Medulla oblongata (tissue), 1 donor: ENCODE measurements around the gene PAPOLG.
"Not testable (repeated sequence)": the region's sequence is repeated elsewhere in the genome, so short reads cannot be mapped to it uniquely, and the experiment has no call there.

Source experiments
- DNase-seq: peaks from one replicate; pipeline ENCODE4 v3.0.0-alpha.2; 2015; ENCODE audit errors: extremely low spot score

Gene PAPOLG

DNA sequence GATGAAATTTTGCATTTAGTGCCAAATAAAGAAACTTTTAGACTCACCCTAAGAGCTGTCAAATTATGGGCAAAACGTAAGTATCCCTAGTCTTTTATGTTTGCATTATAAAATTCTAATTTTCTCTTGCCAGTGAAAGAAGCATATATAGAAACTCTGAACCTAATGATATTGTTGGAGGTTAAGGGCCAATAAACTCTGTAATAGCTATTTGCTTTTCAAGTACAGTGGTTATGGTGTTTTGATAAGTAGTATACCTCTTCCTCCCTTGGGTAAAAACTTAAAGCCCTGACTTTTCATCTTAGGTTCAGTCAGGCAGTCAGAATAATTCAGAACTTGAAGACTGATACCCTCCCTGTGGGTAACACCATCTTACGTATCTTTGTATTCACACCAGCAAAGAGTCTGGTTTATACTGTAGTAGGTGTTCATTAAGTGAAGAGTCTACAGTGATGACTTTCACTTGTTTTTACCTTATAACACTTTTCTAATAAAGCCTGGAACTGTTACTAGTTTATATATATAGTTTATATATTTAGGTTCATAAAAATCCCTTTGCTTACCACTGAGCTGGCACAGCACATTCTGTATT lies 19.1 kb downstream of the PAPOLG start:
- no peak for DNase-seq

DNA sequence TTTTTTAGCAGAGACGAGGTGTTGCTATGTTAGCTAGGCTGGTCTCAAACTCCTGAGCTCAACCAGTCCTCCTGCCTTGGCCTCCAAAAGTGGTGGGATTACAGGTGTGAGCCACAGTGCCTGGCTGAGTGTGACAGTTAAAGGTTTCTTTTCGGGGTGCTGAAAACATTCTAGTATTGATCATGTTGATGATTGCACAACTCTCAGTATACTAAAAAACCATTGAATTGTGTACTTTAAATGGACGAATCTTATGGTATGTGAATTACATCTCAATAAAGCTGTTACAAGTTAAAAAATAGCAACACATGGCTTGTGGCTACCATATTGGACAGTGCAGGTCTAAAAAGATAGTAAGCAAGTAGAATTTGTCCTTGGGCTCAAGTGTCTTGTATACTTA lies 22.3 kb downstream of the PAPOLG start:
- no peak for DNase-seq

DNA sequence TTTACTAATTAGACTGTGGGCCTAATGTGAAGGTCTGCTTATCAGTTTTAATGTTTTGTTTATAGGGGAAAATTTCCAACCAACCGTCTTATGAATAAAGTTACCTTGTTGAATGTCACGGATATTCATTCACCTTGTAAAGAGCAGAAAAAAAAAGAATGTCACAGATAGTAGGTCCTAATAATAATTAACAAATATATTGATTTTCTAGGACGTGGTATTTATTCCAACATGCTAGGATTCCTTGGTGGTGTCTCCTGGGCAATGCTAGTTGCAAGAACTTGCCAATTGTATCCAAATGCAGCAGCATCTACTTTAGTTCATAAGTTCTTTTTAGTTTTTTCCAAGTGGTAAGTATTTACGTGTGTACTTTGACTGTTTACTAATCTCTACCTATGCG lies 23.4 kb downstream of the PAPOLG start:
- no peak for DNase-seq

DNA sequence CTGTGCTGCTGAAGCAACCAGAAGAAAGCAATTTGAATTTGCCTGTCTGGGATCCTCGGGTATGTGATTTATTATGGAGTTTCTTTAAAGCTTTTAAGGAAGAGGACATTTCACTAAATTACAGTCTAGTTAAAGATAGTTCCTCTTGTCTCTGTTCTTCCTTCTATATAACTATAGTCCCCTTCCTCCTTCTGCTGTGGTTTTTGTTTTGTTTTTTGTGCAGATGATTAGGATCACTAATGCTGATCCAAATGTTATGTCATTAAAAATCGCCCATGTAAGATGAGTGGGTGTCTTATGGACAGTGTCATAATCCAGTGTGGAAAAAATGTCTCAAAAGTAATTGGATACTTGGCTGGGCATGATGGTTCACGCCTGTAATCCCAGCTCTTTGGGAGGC lies 24.7 kb downstream of the PAPOLG start:
- DNase-seq = peak; percentile 22

DNA sequence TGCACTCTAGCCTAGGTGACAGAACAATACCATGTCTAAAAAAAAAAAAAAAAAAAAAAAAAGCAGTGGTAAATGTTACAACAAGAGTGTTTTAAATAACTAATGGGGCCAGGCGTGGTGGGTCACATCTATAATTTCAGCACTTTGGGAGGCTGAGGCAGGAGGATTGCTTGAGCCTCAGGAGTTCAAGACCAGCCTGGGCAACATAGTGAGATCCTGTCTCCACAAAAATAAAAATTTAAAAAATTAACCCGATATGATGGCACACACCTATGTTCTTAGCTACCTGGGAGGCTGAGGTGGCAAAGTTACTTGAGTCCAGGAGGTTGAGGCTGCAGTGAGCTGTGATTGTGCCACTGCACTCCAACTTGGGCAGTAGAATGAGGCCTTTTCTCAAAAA lies 37.1 kb downstream of the PAPOLG start:
- DNase-seq = no peak

DNA sequence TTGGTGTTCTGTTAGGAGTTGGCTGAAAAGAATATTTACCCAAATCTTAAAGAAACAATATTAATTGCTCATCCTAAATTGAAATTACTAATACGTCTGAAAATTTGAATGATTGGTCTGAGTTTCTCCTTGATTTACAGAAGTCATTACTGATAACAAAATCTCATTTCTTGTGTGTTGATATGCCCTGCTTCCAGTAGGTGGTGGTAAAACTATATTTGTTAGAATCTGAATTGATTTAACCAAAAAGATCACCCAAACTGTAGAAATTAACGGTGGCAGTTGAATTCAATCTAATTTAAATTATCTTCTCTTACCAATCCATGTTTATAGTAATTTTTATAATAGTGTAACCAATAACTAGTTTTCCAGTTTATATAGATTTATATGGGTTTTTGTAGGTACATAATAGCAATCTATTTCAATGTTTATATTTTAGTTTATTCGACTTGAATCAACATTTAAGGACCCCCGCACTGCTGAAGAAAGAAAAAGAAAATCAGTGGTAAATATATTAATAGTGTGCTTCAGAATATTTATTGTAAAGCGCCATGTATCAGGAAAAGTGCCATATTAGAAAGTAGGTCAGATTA lies 38.3 kb downstream of the PAPOLG start:
- peak; percentile 45 for DNase-seq

DNA sequence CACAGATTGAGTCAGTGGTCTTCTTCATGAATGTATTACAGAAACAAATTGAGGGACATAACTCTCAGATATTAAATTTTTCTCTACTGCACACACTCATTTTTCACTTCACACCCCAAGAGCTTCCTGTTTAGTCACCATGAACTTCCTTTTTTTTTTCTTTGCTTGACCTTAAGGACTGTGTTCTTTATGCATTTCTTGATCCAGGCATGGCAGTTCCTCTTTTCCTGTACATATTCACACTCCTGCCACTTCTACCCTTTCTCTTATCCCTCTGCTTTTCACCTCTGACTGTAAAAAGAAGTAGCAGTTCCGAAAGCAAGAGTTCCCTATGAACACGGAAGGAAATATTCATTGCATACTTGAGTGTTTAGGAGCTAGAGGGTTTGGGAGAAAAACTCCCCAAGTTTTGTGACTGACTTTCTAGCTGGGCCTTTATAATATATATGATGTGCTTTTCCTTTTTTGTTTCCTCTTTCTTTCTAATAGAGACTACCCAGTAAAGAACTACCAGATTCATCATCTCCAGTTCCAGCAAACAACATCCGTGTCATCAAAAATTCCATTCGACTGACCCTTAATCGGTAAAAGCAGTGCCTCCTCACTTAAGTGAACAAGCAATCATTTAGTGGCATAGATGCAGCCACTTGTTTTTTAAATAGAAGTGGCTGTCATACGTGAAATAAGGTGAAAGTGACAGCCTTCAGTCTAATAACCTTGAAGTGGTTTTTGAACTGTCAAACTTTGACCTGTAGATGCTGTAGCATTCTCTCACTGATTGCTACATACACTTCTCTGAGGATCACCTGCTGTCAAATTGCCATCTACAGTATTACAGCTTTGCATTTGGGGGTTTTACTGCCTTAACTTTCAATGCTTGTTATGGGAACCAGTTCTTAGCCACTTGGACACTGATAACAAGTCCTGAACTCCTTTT lies 40.8 kb downstream of the PAPOLG start:
- DNase-seq = peak; percentile 70

DNA sequence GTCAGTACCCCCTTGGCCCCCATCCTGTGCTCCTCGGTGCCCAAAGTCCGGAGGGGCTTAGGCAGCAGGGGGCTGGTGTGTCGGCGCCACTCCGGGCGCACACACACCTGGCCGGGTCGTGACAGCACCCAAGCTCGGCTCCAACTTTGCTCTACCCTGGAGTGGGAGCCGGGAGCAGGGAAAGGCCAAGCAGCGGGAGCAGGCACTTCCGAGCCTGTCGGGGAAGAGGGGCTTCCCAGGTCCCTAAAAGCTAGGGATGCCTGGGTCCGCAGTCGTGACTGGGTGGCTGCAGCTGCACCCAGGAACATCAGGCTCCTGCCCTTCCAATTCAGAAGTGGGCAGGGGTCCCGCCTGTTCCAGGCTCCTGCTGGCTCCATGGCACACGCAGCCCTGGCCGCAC lies 48.4 kb downstream of the PAPOLG start:
- DNase-seq = no peak

DNA sequence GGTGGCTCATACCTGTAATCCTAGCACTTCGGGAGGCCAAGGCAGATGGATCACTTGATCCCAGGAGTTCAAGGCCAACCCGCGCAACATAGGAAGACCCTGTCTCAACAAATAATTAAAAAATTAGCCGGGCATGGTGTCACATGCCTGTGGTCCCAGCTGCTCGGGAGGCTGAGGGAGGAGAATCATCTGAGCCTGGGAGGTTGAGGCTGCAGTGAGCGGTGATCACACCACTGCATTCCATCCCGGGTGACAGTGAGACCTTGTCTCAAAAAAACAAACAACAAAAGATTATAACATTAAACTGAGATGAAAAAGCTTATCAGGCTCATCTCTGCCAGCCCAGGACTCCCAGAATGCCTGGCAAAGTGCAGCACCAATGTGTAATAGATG lies 50.5 kb downstream of the PAPOLG start:
- DNase-seq = no peak

DNA sequence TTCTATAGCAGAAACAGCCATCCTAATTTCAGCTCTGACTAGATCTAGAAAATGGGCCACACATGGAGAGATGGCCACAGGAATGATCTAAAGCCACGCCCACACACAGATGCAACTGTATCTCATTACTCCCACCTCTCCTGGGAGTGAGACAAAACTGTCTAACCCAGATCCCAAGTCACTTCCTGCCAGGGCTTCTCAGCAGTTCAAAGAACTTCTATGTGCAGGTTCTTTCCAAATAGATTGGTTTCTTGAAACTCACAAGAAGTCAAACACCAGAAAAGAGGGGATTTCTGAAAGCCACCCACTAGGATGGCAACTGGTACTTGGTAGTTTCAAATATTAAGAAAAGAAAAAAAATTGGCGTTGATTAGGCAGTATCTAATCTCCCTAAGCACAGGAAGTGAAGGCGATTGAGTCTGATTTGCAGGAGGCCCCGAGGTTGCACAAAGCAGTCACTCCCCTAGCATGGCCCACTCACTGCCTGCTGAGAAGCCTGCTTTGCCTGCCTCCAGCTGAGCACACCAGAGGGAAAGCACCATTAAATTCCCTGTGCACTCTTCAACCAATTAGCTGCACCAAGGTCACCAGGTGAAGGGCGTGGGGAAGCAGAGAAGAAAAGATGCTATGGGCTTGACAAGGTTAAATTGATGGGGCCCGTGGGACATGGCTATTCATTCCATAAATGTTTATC lies 51.1 kb downstream of the PAPOLG start:
- no peak for DNase-seq

DNA sequence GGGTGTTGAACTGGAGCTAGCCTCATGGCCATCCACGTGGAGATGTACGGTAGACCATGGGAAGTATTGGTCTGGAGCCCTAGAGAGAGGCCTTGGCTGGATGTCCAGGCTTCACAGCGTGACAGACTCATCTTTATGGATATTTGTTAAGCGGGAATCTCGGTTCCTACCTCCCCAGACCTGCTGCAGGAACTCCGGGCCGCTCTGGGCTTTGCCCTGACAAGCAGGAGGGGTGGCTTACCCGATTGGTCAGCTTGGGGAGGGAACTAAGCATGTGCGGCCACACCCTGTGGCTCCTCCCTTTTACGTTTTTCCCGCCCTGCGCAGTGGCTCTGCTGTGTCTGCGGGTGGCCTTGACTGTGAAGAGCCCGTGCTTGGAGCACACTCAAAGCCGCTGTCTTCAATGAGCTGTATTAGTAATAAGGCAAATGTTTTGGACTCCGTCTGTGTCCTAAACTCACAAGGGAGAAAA lies 52.3 kb downstream of the PAPOLG start:
- no peak for DNase-seq

DNA sequence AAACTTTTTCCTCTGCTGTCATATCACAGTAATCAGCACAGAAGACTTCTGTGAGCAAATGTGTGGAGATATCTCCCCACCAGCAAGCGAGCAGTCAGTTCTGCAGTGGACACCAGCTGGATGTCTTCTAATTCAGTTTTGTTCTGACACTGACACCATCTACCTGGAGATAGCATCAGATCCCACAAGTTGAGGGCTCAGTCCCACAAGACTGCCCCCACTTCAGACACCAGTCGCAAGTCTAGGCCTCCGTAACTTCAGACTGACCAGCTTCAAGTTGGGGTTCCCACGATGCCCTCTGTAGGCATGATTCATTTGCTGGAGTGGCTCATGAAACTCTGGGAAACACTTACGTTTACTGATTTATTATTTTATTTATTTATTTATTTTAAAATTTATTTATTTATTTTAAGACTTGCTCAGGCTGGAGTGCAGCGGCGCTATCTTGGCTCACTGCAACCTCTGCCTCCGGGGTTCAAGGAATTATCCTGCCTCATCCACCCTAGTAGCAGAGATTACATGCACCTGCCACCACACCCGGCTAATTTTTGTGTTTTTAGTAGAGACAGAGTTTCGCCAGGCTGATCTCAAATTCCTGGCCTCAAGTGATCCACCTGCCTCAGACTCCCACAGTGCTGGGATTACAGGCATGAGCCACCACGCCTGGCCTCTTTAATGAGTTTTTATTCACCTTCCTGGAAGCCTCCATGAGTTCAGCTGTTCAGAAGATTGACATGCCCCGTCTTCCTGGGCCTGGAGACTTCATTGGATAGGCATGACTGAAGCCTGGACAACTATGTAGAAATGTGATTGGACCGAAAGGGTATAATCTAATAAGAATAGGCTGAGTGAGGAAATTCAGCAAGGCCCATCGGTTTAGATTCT lies 55.7 kb downstream of the PAPOLG start:
- no peak for DNase-seq

DNA sequence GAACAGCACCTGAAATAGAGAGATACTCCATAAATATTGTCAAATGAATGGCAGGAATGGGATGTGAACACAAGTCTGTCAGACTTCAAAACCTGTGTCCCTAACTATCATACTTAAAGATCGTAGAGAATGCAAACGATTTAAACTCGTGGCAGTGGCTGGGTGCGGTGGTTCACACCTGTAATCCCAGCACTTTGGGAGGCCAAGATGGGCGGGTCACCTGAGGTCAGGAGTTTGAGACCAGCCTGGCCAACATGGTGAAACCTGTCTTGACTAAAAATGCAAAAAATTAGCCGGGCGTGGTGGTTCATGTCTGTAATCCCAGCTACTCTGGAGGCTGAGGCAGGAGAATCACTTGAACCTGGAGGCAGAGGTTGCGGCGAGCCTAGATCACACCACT lies 61.1 kb downstream of the PAPOLG start:
- not testable (repeated sequence) for DNase-seq

DNA sequence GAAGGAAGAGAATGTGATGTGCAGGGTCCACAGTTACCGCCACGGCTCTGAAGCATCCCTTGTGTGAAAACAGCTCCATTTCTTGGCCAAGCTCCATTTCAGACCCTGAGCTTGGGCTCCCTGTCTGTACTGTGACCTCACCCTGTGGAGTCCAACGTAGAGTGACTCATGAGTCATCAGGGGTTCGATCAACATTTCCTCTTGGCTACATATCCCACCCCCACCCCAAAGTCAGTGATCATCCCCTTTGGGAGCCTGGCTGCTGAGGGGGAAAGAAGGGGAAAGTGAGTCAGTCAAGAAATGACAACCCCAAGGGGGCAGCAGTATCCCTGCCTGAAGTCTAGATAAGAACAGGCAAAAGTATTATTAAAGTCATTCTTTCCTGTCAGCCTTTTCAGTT lies 62.2 kb downstream of the PAPOLG start:
- no peak for DNase-seq

DNA sequence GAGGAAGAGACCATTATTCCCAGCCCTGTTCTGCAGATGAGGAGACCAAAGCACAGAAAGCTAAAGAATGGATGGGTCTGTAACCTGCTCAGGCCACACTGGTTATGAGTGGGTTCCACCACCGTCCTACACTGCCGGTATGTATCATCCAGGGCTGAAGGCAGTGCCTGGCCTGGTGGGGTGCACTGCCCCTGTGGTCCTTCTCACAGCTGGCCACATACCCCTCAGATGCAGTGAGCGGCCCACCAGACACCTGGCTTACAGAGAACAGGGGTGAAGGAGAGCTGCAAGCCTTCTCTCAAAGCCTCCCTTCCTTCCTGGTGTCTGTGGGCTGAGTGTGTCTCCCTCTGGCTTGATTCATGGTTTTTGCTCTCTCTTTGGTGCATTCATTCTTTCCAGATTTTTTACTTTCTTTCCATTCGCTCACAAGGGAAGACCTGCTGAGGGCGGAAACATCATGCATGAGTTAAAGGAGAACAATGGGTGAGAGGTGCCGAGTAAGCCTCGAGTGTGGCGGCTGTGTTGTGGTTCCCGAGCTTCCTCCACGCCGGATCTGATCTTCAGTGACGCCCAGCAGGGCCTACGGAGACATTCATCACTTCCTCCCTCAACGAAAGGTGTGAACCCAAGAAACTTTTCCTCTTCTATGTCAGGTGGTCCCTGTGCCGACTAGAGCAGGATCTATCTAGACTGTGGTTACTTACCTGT lies 63.2 kb downstream of the PAPOLG start:
- no peak for DNase-seq

DNA sequence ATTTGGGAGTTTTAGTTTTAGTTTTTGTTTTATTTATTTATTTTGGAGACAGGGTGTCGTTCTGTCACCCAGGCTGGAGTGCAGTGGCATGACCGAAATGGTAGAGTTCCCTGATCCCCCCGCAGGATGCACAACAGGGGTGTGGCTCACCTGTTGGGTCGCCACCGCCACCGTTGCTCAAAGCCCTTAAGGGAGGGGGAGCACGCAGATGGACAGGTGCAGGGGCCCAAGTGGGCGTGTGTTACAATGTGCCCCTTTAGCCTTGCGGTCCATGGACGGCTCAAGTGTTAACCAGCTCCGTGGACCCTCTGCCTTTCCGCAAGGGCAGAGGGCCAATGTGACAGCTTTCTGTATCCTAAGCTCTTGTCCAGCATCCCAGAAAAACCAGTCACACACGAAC lies 63.9 kb downstream of the PAPOLG start:
- no peak for DNase-seq

DNA sequence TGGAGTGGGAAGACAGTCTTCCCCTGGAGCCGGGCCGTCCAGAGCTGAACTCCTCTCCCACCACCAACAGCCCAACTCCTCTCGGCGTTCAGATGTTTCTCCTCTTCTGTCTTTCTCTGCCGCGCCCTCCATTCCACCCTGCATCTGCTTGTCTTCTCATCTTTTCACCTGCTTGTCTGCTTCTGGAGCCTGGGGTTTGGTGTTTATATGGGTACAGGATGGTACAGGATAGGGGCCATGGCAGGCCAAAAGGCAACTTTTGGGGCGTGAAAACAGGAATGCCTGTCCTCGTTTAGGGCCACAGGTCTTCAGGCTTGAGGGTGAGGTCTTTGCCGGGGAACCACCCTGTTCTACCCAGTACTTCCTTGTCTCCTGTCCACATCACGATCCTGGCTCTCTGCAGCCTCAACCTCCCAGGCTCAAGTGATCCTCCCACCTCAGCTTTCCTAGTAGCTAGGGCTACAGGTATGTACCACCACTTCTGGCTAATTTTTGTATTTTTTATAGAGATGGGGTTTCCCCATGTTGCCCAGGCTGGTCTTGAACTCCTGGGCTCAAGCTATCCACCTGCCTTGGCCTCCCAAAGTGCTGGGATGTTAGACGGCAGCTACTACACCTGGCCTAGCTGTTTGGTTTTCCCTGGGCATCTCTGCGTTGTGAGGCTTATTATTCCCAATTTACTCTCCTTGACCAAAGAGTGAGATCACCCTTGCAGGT lies 64.5 kb downstream of the PAPOLG start:
- DNase-seq = no peak

DNA sequence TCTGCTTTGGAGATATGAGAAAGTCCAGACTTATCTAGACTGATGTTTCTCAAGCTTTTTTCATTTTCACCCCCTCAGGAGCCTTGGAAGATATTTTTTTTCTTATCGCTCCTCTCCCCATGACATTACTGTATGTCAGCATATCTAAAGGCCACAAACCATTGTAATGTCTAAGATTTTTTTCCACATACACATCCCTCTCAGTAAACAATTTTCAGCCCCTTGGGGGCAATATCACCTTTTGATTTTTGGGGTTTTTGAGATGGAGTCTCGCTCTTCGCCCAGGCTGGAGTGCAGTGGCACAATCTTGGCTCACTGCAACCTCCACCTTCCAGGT lies 65.0 kb downstream of the PAPOLG start:
- no peak for DNase-seq

DNA sequence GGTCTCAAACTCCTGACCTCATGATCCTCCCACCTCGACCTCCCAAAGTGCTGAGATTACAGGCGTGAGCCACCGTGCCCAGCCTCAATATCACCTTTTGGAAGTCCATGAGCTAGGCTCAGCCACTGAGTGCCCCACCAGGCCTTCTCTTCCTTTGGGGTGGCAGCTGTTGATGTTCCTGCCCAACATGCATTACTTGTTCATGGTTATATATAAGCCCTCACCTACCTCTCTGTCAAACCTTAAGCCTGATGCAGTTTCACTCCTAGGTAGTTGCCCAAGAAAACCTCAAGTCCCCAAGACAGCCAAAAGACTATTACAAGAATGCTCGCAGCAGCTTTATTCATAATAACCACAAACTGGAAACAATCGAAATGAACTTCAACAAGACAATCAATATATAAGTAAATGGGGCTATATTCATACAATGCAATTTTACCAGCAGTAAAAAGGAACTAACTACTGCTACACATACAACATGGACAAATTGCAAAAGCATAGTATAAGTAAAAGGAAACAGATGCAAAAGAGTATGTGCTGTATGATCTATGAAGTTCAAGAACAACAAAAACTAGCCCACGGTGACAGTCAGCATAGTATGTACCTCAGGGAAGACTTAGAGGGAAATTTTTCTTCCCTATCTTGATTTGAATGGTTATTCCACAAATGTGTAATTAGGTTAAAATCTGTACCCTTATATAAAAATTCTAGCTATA lies 65.7 kb downstream of the PAPOLG start:
- DNase-seq = no peak
